H9 (cell line): Measurements from ENCODE around the gene SUMO1. TPM values are rescaled to one million over a fixed set of nuclear protein-coding genes. Genes with fewer than 3 reads are reported as not detected.

Source experiments
- DNase-seq: peaks from one replicate; pipeline ENCODE4 v3.0.0-alpha.2; 2017
- H2AFZ ChIP-seq: one replicate; pipeline ENCODE4 v1.6.1; 2013; ENCODE audit warnings: mild to moderate bottlenecking, low read length, control low read depth, moderate library complexity
- H2AK5ac ChIP-seq: 2 replicates; pipeline ENCODE4 v1.6.1; 2013; ENCODE audit warnings: low read length, control low read depth, mixed read lengths; ENCODE audit not compliant: insufficient read length
- H2BK120ac ChIP-seq: one replicate; pipeline ENCODE4 v1.6.1; 2013; ENCODE audit warnings: low read depth, mild to moderate bottlenecking, low read length, control low read depth, inconsistent platforms; ENCODE audit not compliant: poor library complexity, severe bottlenecking
- H2BK12ac ChIP-seq: 2 replicates; pipeline ENCODE4 v1.6.1; 2013; ENCODE audit warnings: low read length, control low read depth, mixed read lengths, low read depth; ENCODE audit not compliant: insufficient read length
- H2BK15ac ChIP-seq: 2 replicates; pipeline ENCODE4 v1.6.1; 2013; ENCODE audit warnings: low read depth, low read length, control low read depth
- H2BK20ac ChIP-seq: one replicate; pipeline ENCODE4 v1.6.1; 2013; ENCODE audit warnings: low read depth, mild to moderate bottlenecking, low read length, control low read depth, inconsistent platforms; ENCODE audit not compliant: poor library complexity, severe bottlenecking
- H2BK5ac ChIP-seq: 2 replicates; pipeline ENCODE4 v1.6.1; 2013; ENCODE audit warnings: low read length, control low read depth, mixed read lengths; ENCODE audit not compliant: insufficient read length
- H3K14ac ChIP-seq: 2 replicates; pipeline ENCODE4 v1.6.1; 2013; ENCODE audit warnings: low read length, control low read depth; ENCODE audit not compliant: insufficient read depth
- H3K18ac ChIP-seq: 2 replicates; pipeline ENCODE4 v1.6.1; 2013; ENCODE audit warnings: low read depth, mild to moderate bottlenecking, mixed read lengths, low read length, control low read depth; ENCODE audit not compliant: insufficient read length
- H3K23ac ChIP-seq: 2 replicates; pipeline ENCODE4 v1.6.1; 2013; ENCODE audit warnings: low read length, control low read depth, mixed read lengths, low read depth; ENCODE audit not compliant: insufficient read length
- H3K23me2 ChIP-seq: 2 replicates; pipeline ENCODE4 v1.6.1; 2013; ENCODE audit warnings: low read depth, mild to moderate bottlenecking, mixed read lengths, low read length, control low read depth; ENCODE audit not compliant: insufficient read length, poor library complexity, severe bottlenecking
- H3K27ac ChIP-seq: 2 replicates; pipeline ENCODE4 v1.5.1; 2013; ENCODE audit warnings: low read length, control low read depth, mixed read lengths, low read depth; ENCODE audit not compliant: insufficient read length
- H3K27me3 ChIP-seq: 2 replicates; pipeline ENCODE4 v1.6.1; 2013; ENCODE audit warnings: low read length, control low read depth, inconsistent platforms; ENCODE audit not compliant: insufficient read depth
- H3K4ac ChIP-seq: 2 replicates; pipeline ENCODE4 v1.6.1; 2013; ENCODE audit warnings: low read depth, mild to moderate bottlenecking, control low read depth, inconsistent platforms, low read length, moderate library complexity
- H3K4me1 ChIP-seq: 2 replicates; pipeline ENCODE4 v1.6.1; 2013; ENCODE audit warnings: low read length, control low read depth, inconsistent platforms; ENCODE audit not compliant: insufficient read depth
- H3K4me2 ChIP-seq: 2 replicates; pipeline ENCODE4 v1.6.1; 2013; ENCODE audit warnings: low read length, control low read depth, mixed read lengths; ENCODE audit not compliant: insufficient read length, insufficient read depth
- H3K56ac ChIP-seq: 2 replicates; pipeline ENCODE4 v1.6.1; 2013; ENCODE audit warnings: low read depth, mild to moderate bottlenecking, mixed read lengths, low read length, control low read depth; ENCODE audit not compliant: insufficient read length
- H3K79me1 ChIP-seq: 2 replicates; pipeline ENCODE4 v1.6.1; 2013; ENCODE audit warnings: low read depth, mild to moderate bottlenecking, moderate library complexity, low read length, control low read depth, inconsistent platforms; ENCODE audit not compliant: insufficient read depth, poor library complexity, severe bottlenecking
- H3K79me2 ChIP-seq: 2 replicates; pipeline ENCODE4 v1.6.1; 2013; ENCODE audit warnings: low read length, control low read depth, inconsistent platforms; ENCODE audit not compliant: insufficient read depth
- H3K9ac ChIP-seq: 2 replicates; pipeline ENCODE4 v1.6.1; 2013; ENCODE audit warnings: low read length, control low read depth, mixed read lengths; ENCODE audit not compliant: insufficient read length; ENCODE audit errors: extremely low read depth
- H3K9me3 ChIP-seq: one replicate; pipeline ENCODE4 v1.6.1; 2013; ENCODE audit warnings: low read depth, low read length, inconsistent platforms; ENCODE audit not compliant: control insufficient read depth
- H3T11ph ChIP-seq: one replicate; pipeline ENCODE4 v1.6.1; 2013; ENCODE audit warnings: mild to moderate bottlenecking, low read length, control low read depth, inconsistent platforms
- H4K20me1 ChIP-seq: one replicate; pipeline ENCODE4 v1.6.1; 2013; ENCODE audit not compliant: control insufficient read depth, insufficient read length, insufficient read depth
- H4K5ac ChIP-seq: 2 replicates; pipeline ENCODE4 v1.6.1; 2013; ENCODE audit warnings: low read depth, mild to moderate bottlenecking, mixed read lengths, low read length, control low read depth; ENCODE audit not compliant: insufficient read length
- H4K8ac ChIP-seq: replicated peaks from 2 replicates; pipeline ENCODE4 v1.6.1; 2013; ENCODE audit warnings: low read length, control low read depth, mixed read lengths, low read depth; ENCODE audit not compliant: insufficient read length
- H4K91ac ChIP-seq: 2 replicates; pipeline ENCODE4 v1.6.1; 2013; ENCODE audit warnings: low read depth, mild to moderate bottlenecking, moderate library complexity, mixed read lengths, low read length, control low read depth; ENCODE audit not compliant: insufficient read length
- H3K27ac Mint-ChIP-seq, 3 experiments: 2 replicates in 2 of 3; 3 replicates in 1 of 3; pipeline ENCODE4 v1.8.0; 2020 to 2021; ENCODE audit warnings: mixed read lengths in 3 of 3, mild to moderate bottlenecking in 1 of 3, moderate library complexity in 1 of 3
- H3K27me3 Mint-ChIP-seq: 2 replicates; pipeline ENCODE4 v1.8.0; 2021; ENCODE audit warnings: low read depth, mild to moderate bottlenecking, moderate library complexity, mixed read lengths
- H3K36me3 Mint-ChIP-seq, 3 experiments: 2 replicates in 2 of 3; 3 replicates in 1 of 3; pipeline ENCODE4 v1.8.0; 2020 to 2021; ENCODE audit warnings: low read depth in 3 of 3, mixed read lengths in 3 of 3; ENCODE audit not compliant: insufficient read depth in 1 of 3
- H3K4me1 Mint-ChIP-seq, 2 experiments: 2 replicates each; pipeline ENCODE4 v1.8.0; 2020; ENCODE audit warnings: mixed read lengths in 2 of 2
- H3K4me3 Mint-ChIP-seq, 2 experiments: 2 replicates in 1 of 2; 3 replicates in 1 of 2; pipeline ENCODE4 v1.8.0; 2020 to 2021; ENCODE audit warnings: mild to moderate bottlenecking in 2 of 2, mixed read lengths in 2 of 2, moderate library complexity in 1 of 2
- H3K9me3 Mint-ChIP-seq, 2 experiments: 2 replicates in 1 of 2; 3 replicates in 1 of 2; pipeline ENCODE4 v1.8.0; 2020; ENCODE audit warnings: mild to moderate bottlenecking in 2 of 2, mixed read lengths in 2 of 2, moderate library complexity in 1 of 2
- CTCF ChIP-seq: fragments of 200-600 bp; sonication (generic); conservative IDR thresholded peaks from 3 replicates; pipeline ENCODE4 v1.8.0; 2021; ENCODE audit warnings: antibody characterized with exemption, mild to moderate bottlenecking
- WGBS: extraction: QIAGEN DNeasy Blood & Tissue Kit; methylation state at CpG from one replicate; pipeline ENCODE4 v1.1.7; 2013; ENCODE audit warnings: missing lambda C conversion rate, low lambda C conversion rate, mixed read lengths; ENCODE audit not compliant: insufficient read length; ENCODE audit errors: extremely low coverage; 5-methylcytosine and 5-hydroxymethylcytosine counted together
- total RNA-seq: library from RNA; stranded (reverse); gene quantifications from 2 replicates; pipeline ENCODE4 v1.2.1, GENCODE V29; 2021

The SUMO1 gene
- total RNA-seq, 1 experiment from 2014 or later: 206 TPM

- Histone ChIP-seq H2BK12ac (no peak overlapping the region), H3K18ac (no peak overlapping the region), H4K8ac (no peak overlapping the region), H3K14ac (no peak overlapping the region), H2BK120ac (no peak overlapping the region), H3K4me2 (no peak overlapping the region), H3K23ac (no peak overlapping the region), H2AFZ (no peak overlapping the region), H2BK15ac (no peak overlapping the region), H3K79me2 (no peaks in the 10 kb centered on the region), H3K9me3 (no peaks in the 10 kb centered on the region), H3K27me3 (no peaks in the 10 kb centered on the region), H3K23me2 (no peaks in the 10 kb centered on the region), H2BK20ac (no peak overlapping the region), H2BK5ac (no peak overlapping the region), H4K91ac (no peak overlapping the region), H3T11ph (no peak overlapping the region), H3K79me1 (no peaks in the 10 kb centered on the region), H2AK5ac (no peak overlapping the region), H4K20me1 (no peaks in the 10 kb centered on the region), H3K4ac (no peak overlapping the region), H3K4me1 (no peaks in the 10 kb centered on the region), H3K27ac (no peak overlapping the region), H4K5ac (no peak overlapping the region), H3K9ac (no peak overlapping the region), H3K56ac (no peak overlapping the region)
- no CpG with 5 or more reads among the region's 8 CpGs for WGBS
- Mint-ChIP-seq H3K4me3 (no peak overlapping the region; a peak in 1 of 5 replicates), H3K9me3 (no peaks in the 10 kb centered on the region), H3K27me3 (peaks cover 42% of the 10 kb centered on the region), H3K36me3 (no peaks in the 10 kb centered on the region; a peak in 1 of 7 replicates), H3K27ac (no peak overlapping the region), H3K4me1 (peaks cover 15 to 17% of the 10 kb centered on the region in 2 experiments)
- no peak for TF ChIP-seq CTCF
- DNase-seq: peak; percentile 37
Observed at GRCh38 chr2:202169832-202170424, 68.5 kb downstream of the SUMO1 start.
